Coronary artery (tissue), 2 donors: ENCODE results near the gene HIVEP2.

Experiments used
- DNase-seq: peaks from one replicate; pipeline ENCODE4 v3.0.0-alpha.2; 2017; ENCODE audit warnings: low spot score
- H3K27ac ChIP-seq, 2 donors: fragments of 200-600 bp; sonication (generic); one replicate each; pipeline ENCODE4 v1.5.1; 2016 to 2019
- H3K4me3 ChIP-seq: fragments of 200-600 bp; sonication (generic); 2 replicates; pipeline ENCODE4 v1.5.1; 2016; ENCODE audit warnings: mild to moderate bottlenecking, moderate library complexity
- TF ChIP-seq, protein P1 (sequence below): fragments of 200-600 bp; sonication (generic); IDR thresholded peaks from one replicate; pipeline ENCODE4 v1.5.1; 2019; ENCODE audit warnings: antibody characterized with exemption

HIVEP2 gene

GRCh38 chr6:142937986-142938385, 7.0 kb downstream of the HIVEP2 start:
- no peak overlapping the region for H3K4me3 ChIP-seq
- no peak overlapping the region for H3K27ac ChIP-seq
- no peak for DNase-seq
- TF ChIP-seq, protein P1, sequence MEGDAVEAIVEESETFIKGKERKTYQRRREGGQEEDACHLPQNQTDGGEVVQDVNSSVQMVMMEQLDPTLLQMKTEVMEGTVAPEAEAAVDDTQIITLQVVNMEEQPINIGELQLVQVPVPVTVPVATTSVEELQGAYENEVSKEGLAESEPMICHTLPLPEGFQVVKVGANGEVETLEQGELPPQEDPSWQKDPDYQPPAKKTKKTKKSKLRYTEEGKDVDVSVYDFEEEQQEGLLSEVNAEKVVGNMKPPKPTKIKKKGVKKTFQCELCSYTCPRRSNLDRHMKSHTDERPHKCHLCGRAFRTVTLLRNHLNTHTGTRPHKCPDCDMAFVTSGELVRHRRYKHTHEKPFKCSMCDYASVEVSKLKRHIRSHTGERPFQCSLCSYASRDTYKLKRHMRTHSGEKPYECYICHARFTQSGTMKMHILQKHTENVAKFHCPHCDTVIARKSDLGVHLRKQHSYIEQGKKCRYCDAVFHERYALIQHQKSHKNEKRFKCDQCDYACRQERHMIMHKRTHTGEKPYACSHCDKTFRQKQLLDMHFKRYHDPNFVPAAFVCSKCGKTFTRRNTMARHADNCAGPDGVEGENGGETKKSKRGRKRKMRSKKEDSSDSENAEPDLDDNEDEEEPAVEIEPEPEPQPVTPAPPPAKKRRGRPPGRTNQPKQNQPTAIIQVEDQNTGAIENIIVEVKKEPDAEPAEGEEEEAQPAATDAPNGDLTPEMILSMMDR, result no peak

DNA sequence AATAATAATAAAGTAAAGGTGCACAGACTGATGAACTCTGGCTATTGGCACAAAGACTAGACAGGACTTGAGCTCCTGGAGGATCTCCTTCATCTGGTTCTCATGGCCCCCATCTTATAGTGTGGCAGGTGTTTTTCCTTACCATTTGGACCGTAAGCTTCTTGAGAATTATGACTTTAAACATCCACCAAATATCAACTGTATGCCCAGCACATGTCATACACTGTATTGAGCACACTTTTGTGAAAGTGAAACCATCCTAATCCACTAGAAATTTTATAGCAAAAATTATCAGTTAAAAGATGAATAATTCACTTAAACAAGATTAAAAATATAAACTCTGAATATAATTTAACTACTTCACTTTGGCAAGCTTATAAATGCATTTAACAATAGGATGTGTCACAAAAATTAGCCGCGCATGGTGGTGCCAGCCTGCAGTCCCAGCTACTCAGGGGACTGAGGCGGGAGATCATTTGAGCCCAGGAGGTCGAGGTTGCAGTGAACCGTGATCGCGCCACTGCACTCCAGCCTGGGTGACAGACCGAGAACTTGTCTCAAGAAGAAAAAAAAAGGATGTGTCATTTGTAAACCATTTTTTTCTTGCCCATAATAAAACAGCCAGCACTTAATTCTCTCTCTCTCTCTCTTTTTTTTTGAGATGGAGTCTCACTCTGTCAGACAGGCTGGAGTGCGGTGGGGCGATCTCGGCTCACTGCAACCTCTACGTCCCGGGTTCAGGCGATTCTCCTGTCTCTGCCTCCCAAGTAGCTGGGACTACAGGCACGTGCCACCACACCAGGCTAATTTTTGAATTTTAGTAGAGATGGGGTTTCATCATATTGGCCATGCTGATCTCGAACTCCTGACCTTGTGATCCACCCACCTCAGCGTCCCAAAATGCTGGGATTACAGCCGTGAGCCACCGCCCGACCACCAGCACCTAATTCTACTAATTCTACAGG, 9.1 kb downstream of the HIVEP2 start:
- no peak overlapping the region for H3K27ac ChIP-seq
- H3K4me3 ChIP-seq, result no peak overlapping the region
- DNase-seq, result no peak
- TF ChIP-seq, protein P1, result no peak

DNA sequence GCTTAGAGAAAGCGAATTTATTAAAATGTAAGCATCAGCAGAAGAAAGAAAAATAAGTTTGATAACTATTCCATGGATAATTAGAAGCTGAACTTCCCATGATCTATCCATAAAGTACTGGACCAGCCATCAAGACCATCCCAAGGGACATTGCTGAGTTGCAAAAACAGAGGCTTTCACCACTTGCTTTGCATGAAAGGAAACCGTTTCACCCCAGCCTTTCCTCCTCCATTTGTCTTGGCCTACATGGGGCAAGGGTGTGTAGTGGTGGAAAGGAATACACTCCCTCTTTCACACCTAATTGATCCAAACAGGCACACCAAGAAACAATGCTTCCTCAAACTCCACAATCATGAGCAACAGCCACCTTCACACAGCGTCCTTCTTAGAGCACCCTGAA, 10.4 kb downstream of the HIVEP2 start:
- Histone ChIP-seq H3K27ac (no peak overlapping the region), H3K4me3 (no peak overlapping the region)
- TF ChIP-seq, protein P1, result no peak
- DNase-seq, result no peak

DNA sequence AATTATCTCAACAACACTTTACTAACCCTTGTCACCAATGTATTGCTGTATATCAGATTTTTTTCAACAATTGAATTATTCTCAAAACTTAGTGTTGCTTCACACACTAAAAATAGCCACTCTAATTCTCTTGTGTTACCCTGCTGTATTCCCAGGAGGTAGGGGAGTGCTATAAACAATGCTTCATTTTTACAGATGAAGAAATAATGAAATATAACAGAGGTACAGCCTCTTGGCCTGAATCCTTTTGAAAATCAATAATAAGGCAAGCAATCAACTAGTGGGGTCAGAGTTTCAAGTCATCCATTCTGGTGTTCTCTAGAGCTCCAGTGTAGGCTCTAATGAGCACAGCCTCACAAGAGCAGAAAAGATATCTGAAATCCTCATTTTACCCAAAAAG, 10.9 kb downstream of the HIVEP2 start:
- Histone ChIP-seq H3K27ac (no peak overlapping the region), H3K4me3 (no peak overlapping the region)
- TF ChIP-seq, protein P1, result no peak
- DNase-seq, result no peak

GRCh38 chr6:142933701-142934100, 11.3 kb downstream of the HIVEP2 start:
- TF ChIP-seq, protein P1, result no peak
- Histone ChIP-seq H3K4me3 (no peak overlapping the region), H3K27ac (no peak overlapping the region)
- DNase-seq, result no peak

DNA sequence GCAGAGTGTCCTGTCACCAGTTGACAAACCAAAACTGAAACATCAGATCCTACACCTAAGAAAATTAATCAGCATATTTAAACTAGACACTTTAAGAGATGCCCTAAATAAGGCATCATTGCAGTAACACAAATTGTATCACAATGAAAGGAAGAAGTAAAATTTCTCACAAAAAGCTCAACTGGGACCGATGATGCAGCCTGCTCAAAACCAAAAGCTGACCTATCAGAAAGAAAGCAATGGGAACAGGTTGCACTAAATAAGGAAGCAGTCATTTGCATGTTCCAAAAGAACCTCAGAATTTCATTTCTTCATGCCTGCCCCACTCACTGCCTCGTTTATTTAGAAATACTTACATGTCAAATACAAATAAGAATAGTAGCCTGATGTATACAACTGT, 12.1 kb downstream of the HIVEP2 start:
- TF ChIP-seq, protein P1, result no peak
- no peak for DNase-seq
- no peak overlapping the region for H3K4me3 ChIP-seq
- H3K27ac ChIP-seq, result no peak overlapping the region
